H1 (cell line): ENCODE data around the gene PER2. TPM values are rescaled to one million over a fixed set of nuclear protein-coding genes. Genes with fewer than 3 reads are reported as not detected.

Experiments used
- CTCF ChIA-PET: fragments of 300-600 bp; sonication (Branson Sonifier 250); formaldehyde crosslinking; loops from one replicate; lab custom pipeline; 2021; ENCODE audit not compliant: partially characterized antibody; lab: Charles Lee
- POLR2A ChIA-PET: fragments of 300-600 bp; sonication (Branson Sonifier 250); formaldehyde crosslinking; loops from one replicate; lab custom pipeline; 2021; ENCODE audit warnings: inconsistent platforms; ENCODE audit not compliant: partially characterized antibody; lab: Charles Lee
- DNase-seq, 2 experiments: peaks; one replicate each; pipeline versions ENCODE4 v3.0.0 to v3.0.0-alpha.2; 2010 to 2022; ENCODE audit warnings: low spot score in 2 of 2, low read depth in 1 of 2, mixed read lengths in 1 of 2
- FAIRE-seq: peaks from 2 replicates; lab custom pipeline; 2011; peaks lifted over from hg19 to GRCh38; lab: Jason Lieb, UNC
- H2AFZ ChIP-seq: 2 replicates; pipeline ENCODE4 v1.8.1; 2012; ENCODE audit warnings: low read length, inconsistent platforms
- H2AK5ac ChIP-seq: 2 replicates; pipeline ENCODE4 v1.6.1; 2013; ENCODE audit warnings: low read depth, low read length
- H2BK120ac ChIP-seq: replicated peaks from 2 replicates; pipeline ENCODE3; 2013; ENCODE audit warnings: low read depth, low read length, inconsistent platforms
- H2BK12ac ChIP-seq: 2 replicates; pipeline ENCODE4 v1.6.1; 2013; ENCODE audit warnings: low read depth, low read length
- H2BK15ac ChIP-seq: 2 replicates; pipeline ENCODE4 v1.6.1; 2013; ENCODE audit warnings: low read length
- H2BK20ac ChIP-seq: 2 replicates; pipeline ENCODE4 v1.6.1; 2013; ENCODE audit warnings: low read length
- H2BK5ac ChIP-seq: 2 replicates; pipeline ENCODE4 v1.6.1; 2013; ENCODE audit warnings: low read depth, low read length
- H3K14ac ChIP-seq: 2 replicates; pipeline ENCODE4 v1.6.1; 2013; ENCODE audit warnings: inconsistent platforms; ENCODE audit not compliant: insufficient read length
- H3K18ac ChIP-seq: 2 replicates; pipeline ENCODE4 v1.6.1; 2013; ENCODE audit warnings: low read length; ENCODE audit errors: extremely low read depth
- H3K23ac ChIP-seq: 2 replicates; pipeline ENCODE4 v1.6.1; 2013; ENCODE audit warnings: inconsistent platforms; ENCODE audit not compliant: insufficient read length
- H3K23me2 ChIP-seq: 2 replicates; pipeline ENCODE4 v1.6.1; 2013; ENCODE audit warnings: low read depth, low read length
- H3K27ac ChIP-seq: 2 replicates; pipeline ENCODE4 v1.6.1; 2011; ENCODE audit warnings: low read depth, low read length, inconsistent platforms
- H3K27me3 ChIP-seq, 4 experiments: replicated peaks in 1 of 4; 1 replicate in 1 of 4; 2 replicates in 3 of 4; pipeline versions ENCODE4 v1.6.1 to v1.8.1; 2011 to 2013; ENCODE audit warnings: low read length in 3 of 4, mild to moderate bottlenecking in 3 of 4, inconsistent platforms in 2 of 4, mixed read lengths in 2 of 4, moderate library complexity in 1 of 4; ENCODE audit not compliant: control insufficient read depth in 3 of 4, insufficient read depth in 3 of 4; ENCODE audit errors: extremely low read depth in 1 of 4
- H3K36me3 ChIP-seq, 4 experiments: 2 replicates each; pipeline versions ENCODE4 v1.6.1 to v1.8.1; 2011 to 2013; ENCODE audit warnings: mild to moderate bottlenecking in 4 of 4, low read length in 3 of 4, moderate library complexity in 2 of 4, control low read depth in 1 of 4, inconsistent platforms in 1 of 4; ENCODE audit not compliant: insufficient read depth in 4 of 4, control insufficient read depth in 2 of 4
- H3K4ac ChIP-seq: replicated peaks from 2 replicates; pipeline ENCODE3; 2013; ENCODE audit warnings: low read length, low read depth, mixed read lengths, inconsistent platforms; ENCODE audit not compliant: insufficient read length
- H3K4me1 ChIP-seq, 4 experiments: replicated peaks in 1 of 4; 1 replicate in 1 of 4; 2 replicates in 3 of 4; pipeline versions ENCODE4 v1.6.1 to v1.8.1; 2011 to 2013; ENCODE audit warnings: low read length in 3 of 4, inconsistent platforms in 2 of 4, mixed read lengths in 1 of 4; ENCODE audit not compliant: insufficient read depth in 4 of 4, control insufficient read depth in 3 of 4
- H3K4me2 ChIP-seq, 2 experiments: 2 replicates each; pipeline versions ENCODE4 v1.6.1 to v1.8.1; 2011 to 2013; ENCODE audit warnings: low read depth in 2 of 2, low read length in 2 of 2, control low read depth in 1 of 2, inconsistent platforms in 1 of 2, mild to moderate bottlenecking in 1 of 2; ENCODE audit not compliant: insufficient read depth in 1 of 2
- H3K4me3 ChIP-seq, 4 experiments: fragments of 200-600, 300-600 bp in 1 of 4; sonication (generic), shearing (Covaris generic), sonication (Bioruptor Twin) in 1 of 4; 2 replicates each; pipeline versions ENCODE4 v1.5.1 to v1.8.1; 2011 to 2016; ENCODE audit warnings: low read length in 4 of 4, low read depth in 3 of 4, control low read depth in 2 of 4, inconsistent platforms in 2 of 4, mild to moderate bottlenecking in 2 of 4, mixed read lengths in 1 of 4, moderate library complexity in 1 of 4; ENCODE audit not compliant: insufficient read depth in 2 of 4; ENCODE audit errors: extremely low read depth in 1 of 4
- H3K56ac ChIP-seq: replicated peaks from 2 replicates; pipeline ENCODE3; 2013; ENCODE audit warnings: low read depth, mild to moderate bottlenecking, mixed read lengths, low read length, inconsistent platforms; ENCODE audit not compliant: insufficient read length
- H3K79me1 ChIP-seq: 2 replicates; pipeline ENCODE4 v1.6.1; 2013; ENCODE audit warnings: low read depth, low read length, control low read depth
- H3K79me2 ChIP-seq, 2 experiments: 2 replicates each; pipeline versions ENCODE4 v1.6.1 to v1.8.1; 2012 to 2013; ENCODE audit warnings: low read length in 2 of 2, mild to moderate bottlenecking in 2 of 2, inconsistent platforms in 1 of 2; ENCODE audit not compliant: insufficient read depth in 2 of 2, control insufficient read depth in 1 of 2
- H3K9ac ChIP-seq, 4 experiments: replicated peaks in 1 of 4; 1 replicate in 1 of 4; 2 replicates in 3 of 4; pipeline versions ENCODE4 v1.6.1 to v1.8.1; 2011 to 2013; ENCODE audit warnings: low read depth in 3 of 4, low read length in 3 of 4, control low read depth in 2 of 4, mild to moderate bottlenecking in 2 of 4, moderate library complexity in 2 of 4, inconsistent platforms in 1 of 4; ENCODE audit errors: extremely low read depth in 1 of 4
- H3K9me3 ChIP-seq, 2 experiments: 2 replicates each; pipeline versions ENCODE4 v1.6.1 to v1.8.1; 2012 to 2013; ENCODE audit warnings: mild to moderate bottlenecking in 2 of 2, moderate library complexity in 2 of 2, control low read depth in 1 of 2, inconsistent platforms in 1 of 2, low read depth in 1 of 2, low read length in 1 of 2, mixed read lengths in 1 of 2; ENCODE audit not compliant: insufficient read depth in 2 of 2
- H4K20me1 ChIP-seq, 2 experiments: replicated peaks in 1 of 2; 2 replicates each; pipeline versions ENCODE3 to v1.8.1; 2011 to 2013; ENCODE audit warnings: inconsistent platforms in 2 of 2, low read length in 2 of 2, mild to moderate bottlenecking in 1 of 2; ENCODE audit not compliant: insufficient read depth in 2 of 2, control insufficient read depth in 1 of 2
- H4K5ac ChIP-seq: 2 replicates; pipeline ENCODE4 v1.6.1; 2013; ENCODE audit warnings: low read length, low read depth, mixed read lengths, inconsistent platforms; ENCODE audit not compliant: insufficient read length
- H4K8ac ChIP-seq: 2 replicates; pipeline ENCODE4 v1.8.0; 2013; ENCODE audit warnings: mild to moderate bottlenecking, moderate library complexity, low read length, inconsistent platforms; ENCODE audit not compliant: insufficient read depth; ENCODE audit errors: extremely low read depth
- H4K91ac ChIP-seq: replicated peaks from 2 replicates; pipeline ENCODE3; 2013; ENCODE audit warnings: low read length, mixed read lengths, inconsistent platforms; ENCODE audit not compliant: insufficient read length
- EP300 ChIP-seq, 2 experiments: IDR thresholded peaks; 1 replicate in 1 of 2; 2 replicates in 1 of 2; pipeline ENCODE4 v1.6.1; 2011 to 2012; ENCODE audit warnings: low read depth in 2 of 2, low read length in 2 of 2, mild to moderate bottlenecking in 2 of 2, borderline replicate concordance in 1 of 2, inconsistent platforms in 1 of 2, moderate library complexity in 1 of 2
- MAX ChIP-seq: IDR thresholded peaks from 2 replicates; pipeline ENCODE4 v1.6.1; 2012; ENCODE audit warnings: inconsistent platforms
- PHF8 ChIP-seq: fragments of 200-600 bp; sonication (generic); conservative IDR thresholded peaks from 2 replicates; pipeline ENCODE4 v1.7.1; 2012; ENCODE audit warnings: low read depth, mild to moderate bottlenecking, inconsistent platforms, low read length, moderate library complexity
- SP2 ChIP-seq: IDR thresholded peaks from 2 replicates; pipeline ENCODE4 v1.6.1; 2012; ENCODE audit warnings: mild to moderate bottlenecking, low read length, inconsistent platforms
- WGBS, 2 experiments: shearing (Covaris generic) in 1 of 2; methylation state at CpG; one replicate each; pipeline versions ENCODE4 v1.1.6 to v1.1.7; 2013 to 2015; ENCODE audit warnings: low lambda C conversion rate in 2 of 2, mixed read lengths in 2 of 2, inconsistent platforms in 1 of 2, low coverage in 1 of 2, missing lambda C conversion rate in 1 of 2; ENCODE audit not compliant: insufficient replicate concordance in 2 of 2, insufficient coverage in 1 of 2, insufficient read length in 1 of 2; ENCODE audit errors: extremely low coverage in 1 of 2, missing lambda C conversion rate in 1 of 2; 5-methylcytosine and 5-hydroxymethylcytosine counted together
- polyA plus RNA-seq, 7 experiments: library from polyadenylated mRNA; depleted of rRNA in 3 of 7; stranded (reverse) in 5 of 7; unstranded in 2 of 7; fragments of >200 nt in 5 of 7; fragments of 200-250 nt in 2 of 7; gene quantifications; 1 replicate in 5 of 7; 2 replicates in 1 of 7; 4 replicates in 1 of 7; pipeline versions ENCODE4 v1.2.1 to v1.2.3, GENCODE V29; 2011 to 2013; ENCODE audit warnings: missing spikeins in 2 of 7, mixed read lengths in 2 of 7
- total RNA-seq: library from RNA; stranded (reverse); fragmentation: NEBNext Ultra II Directional; extraction: Animal tissue kit (Norgen Biotek cat#: 25700); gene quantifications from 2 replicates; pipeline ENCODE4 v1.2.1, GENCODE V29; 2021

Gene PER2
- total and polyA plus RNA-seq, 2 of the 8 experiments (the other 6 are each of a cell fraction or from before 2014, with no cell fraction given): 0.91 to 5.5 TPM

GRCh38 chr2:238304116-238304515 lies 15.7 kb upstream of the PER2 start:
- Histone ChIP-seq H3K4me2 (no peak overlapping the region), H3K4me1 (peaks cover 0 to 3% (median 0%) of the 10 kb centered on the region in 4 experiments; a peak in 1 of 7 replicates), H3K4me3 (no peak overlapping the region), H3K56ac (no peak overlapping the region), H3K36me3 (no peaks in the 10 kb centered on the region), H2BK120ac (no peak overlapping the region), H4K5ac (no peak overlapping the region), H3K79me1 (no peaks in the 10 kb centered on the region), H2BK20ac (no peak overlapping the region), H3K9ac (no peak overlapping the region), H2BK5ac (no peak overlapping the region), H3K23me2 (no peaks in the 10 kb centered on the region), H3K23ac (no peak overlapping the region), H2BK12ac (no peak overlapping the region), H3K79me2 (no peaks in the 10 kb centered on the region), H3K27me3 (0 out of 7 replicates have a peak, but pooled peaks cover 0 to 3% (median 0%) of the 10 kb centered on the region in 4 experiments), H3K4ac (no peak overlapping the region), H2AK5ac (no peak overlapping the region), H4K91ac (no peak overlapping the region), H2AFZ (no peak overlapping the region), H4K8ac (peak overlapping the region; percentile 75), H2BK15ac (no peak overlapping the region), H3K14ac (no peak overlapping the region), H3K18ac (no peak overlapping the region), H3K27ac (no peak overlapping the region), H4K20me1 (no peaks in the 10 kb centered on the region), H3K9me3 (no peaks in the 10 kb centered on the region)
- CTCF ChIA-PET: interaction anchor here (0.7 to 5.9 kb wide), 14 partner anchors 9 to 1836 kb away, joined by 3 to 40 read pairs (median 5); partner anchors contain the start of genes OTOS and TRAF3IP1
- FAIRE-seq: no peak
- POLR2A ChIA-PET: interaction anchor here (1.3 kb wide), 1 partner anchor 15 kb away, joined by 3 read pairs; no protein-coding TSS in a partner anchor
- no peak for TF ChIP-seq SP2
- no peak for TF ChIP-seq PHF8
- no peak for TF ChIP-seq MAX
- no peak for TF ChIP-seq EP300 (IDR thresholded peaks at IDR 0.05; ENCODE audit: borderline replicate concordance in 1 of 2, low read depth in 2 of 2, low read length in 2 of 2)
- DNase-seq: no peak
- WGBS, 2 experiments: 96% methylated on average over 6 of the region's 6 CpGs; no CpG with 5 or more reads in 1 of the 2 experiments
